Effector memory CD4-positive, alpha-beta T cell (primary cell): ENCODE data around the gene GRIK4.

Source experiments
- DNase-seq, 3 donors: peaks; one replicate each; pipeline ENCODE4 v3.0.0-alpha.2; 2020
- H3K27ac ChIP-seq: 2 replicates; pipeline ENCODE4 v1.7.0; 2013; ENCODE audit warnings: mild to moderate bottlenecking, low read length, moderate library complexity; ENCODE audit not compliant: insufficient read depth, poor library complexity, severe bottlenecking
- H3K27me3 ChIP-seq: replicated peaks from 2 replicates; pipeline ENCODE4 v1.7.0; 2013; ENCODE audit warnings: mild to moderate bottlenecking, low read length; ENCODE audit not compliant: insufficient read depth, control insufficient read depth, poor library complexity, severe bottlenecking
- H3K36me3 ChIP-seq: 2 replicates; pipeline ENCODE4 v1.7.0; 2013; ENCODE audit warnings: mild to moderate bottlenecking, low read length, moderate library complexity; ENCODE audit not compliant: control insufficient read depth, insufficient read depth
- H3K4me1 ChIP-seq: 2 replicates; pipeline ENCODE4 v1.7.0; 2013; ENCODE audit warnings: low read length, mild to moderate bottlenecking; ENCODE audit not compliant: control insufficient read depth, insufficient read depth, poor library complexity, severe bottlenecking
- H3K4me3 ChIP-seq: 2 replicates; pipeline ENCODE4 v1.7.0; 2013; ENCODE audit warnings: low read length, low read depth, mild to moderate bottlenecking; ENCODE audit not compliant: insufficient read depth, poor library complexity, severe bottlenecking
- H3K9me3 ChIP-seq: 2 replicates; pipeline ENCODE4 v1.7.0; 2013; ENCODE audit warnings: mild to moderate bottlenecking, low read length, moderate library complexity; ENCODE audit not compliant: control insufficient read depth

Gene GRIK4

GRCh38 chr11:120680322-120680721, 168.8 kb downstream of the GRIK4 start:
- no peak overlapping the region for H3K4me3 ChIP-seq

DNA sequence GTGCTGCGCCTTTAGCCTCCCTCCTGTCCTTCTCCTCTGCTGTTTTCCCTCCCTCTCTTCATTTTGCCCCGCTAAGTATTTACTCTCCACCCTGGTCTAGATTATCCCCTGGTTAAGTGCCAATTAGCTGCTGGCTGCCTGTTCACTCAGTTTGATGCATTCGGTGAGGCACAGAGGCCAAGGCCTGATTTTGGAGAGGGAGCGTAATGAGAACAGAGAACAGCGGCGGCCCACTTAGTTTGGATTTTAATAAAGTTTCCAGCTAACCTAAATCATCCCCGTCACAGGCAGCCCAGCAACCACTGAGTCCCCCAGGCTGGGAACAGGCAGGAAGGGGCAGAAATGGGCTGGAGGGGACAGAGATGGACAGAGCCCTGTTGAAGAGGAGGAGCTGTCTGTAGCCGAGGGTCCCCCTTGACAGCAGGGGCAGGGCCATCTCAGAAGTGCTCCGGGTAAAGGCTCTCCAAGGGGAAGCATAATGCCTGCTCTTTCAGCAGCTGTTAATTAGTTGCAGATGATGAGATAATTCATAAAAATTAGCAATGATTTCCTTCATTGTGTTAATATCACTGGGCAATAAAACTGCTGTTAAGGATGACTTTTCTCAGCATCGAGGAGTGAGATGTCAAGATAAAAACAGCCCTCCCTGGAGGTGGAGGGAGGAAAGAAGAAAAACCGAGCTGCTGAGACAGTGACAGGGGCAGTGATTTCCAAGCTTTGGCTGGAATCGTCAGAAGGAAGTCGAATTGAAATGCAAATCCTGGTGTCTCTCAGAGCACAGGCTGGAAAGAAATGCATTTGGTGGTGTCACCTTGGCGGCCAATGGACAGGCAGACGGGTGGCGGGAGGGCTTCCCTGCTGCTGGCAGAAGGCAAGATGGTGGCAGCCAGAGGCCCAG, 170.1 kb downstream of the GRIK4 start:
- Histone ChIP-seq H3K4me1 (no peaks in the 10 kb centered on the region), H3K27ac (no peak overlapping the region), H3K4me3 (no peak overlapping the region), H3K27me3 (peaks cover 4% of the 10 kb centered on the region), H3K36me3 (no peaks in the 10 kb centered on the region), H3K9me3 (no peaks in the 10 kb centered on the region)
- DNase-seq = no peak

More at GRCh38 chr11:120680322-120680721, 168.8 kb downstream of the GRIK4 start:
- no peak for DNase-seq
- no peaks in the 10 kb centered on the region for H3K36me3 ChIP-seq
- no peak overlapping the region for H3K27ac ChIP-seq
- peaks cover 4% of the 10 kb centered on the region for H3K27me3 ChIP-seq
- no peaks in the 10 kb centered on the region for H3K9me3 ChIP-seq
- no peaks in the 10 kb centered on the region for H3K4me1 ChIP-seq

DNA sequence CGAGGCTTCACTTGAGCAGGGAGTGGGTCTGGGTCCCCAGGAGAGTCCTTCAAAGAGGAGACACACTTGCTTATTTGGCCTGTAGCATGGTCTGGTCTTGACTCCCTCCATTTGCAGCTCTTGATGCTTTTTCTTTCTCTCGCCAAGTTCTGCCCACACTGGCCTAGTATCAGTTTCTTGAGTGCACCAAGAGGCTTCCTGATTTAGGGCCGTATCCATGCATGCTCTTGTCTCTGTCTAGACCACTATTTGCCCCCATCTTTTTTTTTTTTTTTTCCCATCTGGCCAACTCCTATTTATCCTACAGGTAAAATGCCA, 170.7 kb downstream of the GRIK4 start:
- no peaks in the 10 kb centered on the region for H3K36me3 ChIP-seq
- H3K4me3 ChIP-seq = no peak overlapping the region
- H3K4me1 ChIP-seq = no peaks in the 10 kb centered on the region
- DNase-seq = no peak
- H3K27me3 ChIP-seq = peaks cover 4% of the 10 kb centered on the region
- no peak overlapping the region for H3K27ac ChIP-seq
- no peaks in the 10 kb centered on the region for H3K9me3 ChIP-seq

DNA sequence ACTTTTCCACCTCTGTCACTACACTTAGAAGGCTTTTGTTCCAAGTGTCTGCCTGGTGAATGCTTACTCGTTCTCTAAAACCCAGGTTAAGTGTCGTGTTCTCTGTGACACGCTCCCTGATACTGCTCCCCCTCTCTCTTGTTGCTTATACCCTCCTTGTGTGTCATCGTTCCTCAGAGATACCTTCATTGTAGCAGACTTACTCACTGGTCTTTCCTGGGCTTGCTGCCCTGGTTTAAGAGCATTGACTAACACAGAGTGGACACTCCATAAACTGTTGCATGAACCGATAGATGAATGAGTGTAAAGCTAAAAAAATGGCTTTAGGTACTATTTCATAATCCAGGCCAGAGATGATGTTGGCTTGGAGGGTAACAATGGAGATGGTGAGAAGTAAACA, 171.3 kb downstream of the GRIK4 start:
- H3K27me3 ChIP-seq = peaks cover 4% of the 10 kb centered on the region
- H3K9me3 ChIP-seq = no peaks in the 10 kb centered on the region
- H3K4me1 ChIP-seq = no peaks in the 10 kb centered on the region
- H3K27ac ChIP-seq = no peak overlapping the region
- H3K4me3 ChIP-seq = no peak overlapping the region
- DNase-seq = no peak
- no peaks in the 10 kb centered on the region for H3K36me3 ChIP-seq

DNA sequence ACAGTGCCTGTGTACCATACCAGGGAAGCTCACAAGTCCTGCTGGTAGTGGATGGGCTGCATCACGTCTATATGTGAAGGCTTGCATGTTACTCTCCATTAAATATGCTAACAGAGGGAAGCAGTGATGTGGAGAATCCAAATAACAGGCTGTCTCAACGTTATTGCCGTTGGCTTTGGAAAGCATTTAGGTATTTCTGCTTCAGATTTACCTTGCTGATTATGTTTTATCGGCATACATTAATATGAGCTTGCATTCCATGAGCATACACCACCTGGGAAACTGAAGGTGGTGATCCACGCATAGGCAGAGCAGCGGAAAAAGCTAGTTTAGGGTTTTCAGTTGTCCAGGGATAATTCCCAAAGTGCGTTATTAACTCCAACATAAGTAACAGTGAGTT, 175.0 kb downstream of the GRIK4 start:
- no peaks in the 10 kb centered on the region for H3K36me3 ChIP-seq
- H3K27ac ChIP-seq = no peak overlapping the region
- H3K4me3 ChIP-seq = no peak overlapping the region
- no peaks in the 10 kb centered on the region for H3K9me3 ChIP-seq
- peaks cover 4% of the 10 kb centered on the region for H3K27me3 ChIP-seq
- no peaks in the 10 kb centered on the region for H3K4me1 ChIP-seq
- no peak for DNase-seq

DNA sequence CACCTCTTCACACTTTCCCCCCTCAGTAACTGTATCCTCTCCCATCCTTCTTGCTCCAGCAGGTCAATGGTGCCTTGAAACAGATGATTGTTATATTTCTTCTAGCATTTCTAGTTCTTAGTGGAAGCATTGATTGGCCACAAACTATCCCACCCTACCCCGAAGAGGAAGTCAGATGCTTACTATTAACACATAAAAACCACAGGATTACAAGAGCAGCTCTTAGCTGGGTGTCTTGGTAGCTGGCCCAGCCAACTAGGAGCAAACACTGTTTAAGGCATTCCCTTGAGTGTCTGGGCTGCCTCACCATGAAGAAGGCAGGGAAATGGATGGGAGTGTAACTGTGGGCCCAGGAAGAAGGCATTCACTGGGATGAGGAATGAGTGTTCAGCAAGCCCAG, 176.6 kb downstream of the GRIK4 start:
- no peak for DNase-seq
- Histone ChIP-seq H3K4me3 (no peak overlapping the region), H3K27me3 (no peaks in the 10 kb centered on the region), H3K9me3 (no peaks in the 10 kb centered on the region), H3K27ac (no peak overlapping the region), H3K4me1 (no peaks in the 10 kb centered on the region), H3K36me3 (no peaks in the 10 kb centered on the region)

GRCh38 chr11:120689596-120690275, 178.2 kb downstream of the GRIK4 start:
- H3K4me3 ChIP-seq = no peak overlapping the region
- H3K27me3 ChIP-seq = no peaks in the 10 kb centered on the region
- DNase-seq = no peak
- no peak overlapping the region for H3K27ac ChIP-seq
- no peaks in the 10 kb centered on the region for H3K36me3 ChIP-seq
- H3K9me3 ChIP-seq = no peaks in the 10 kb centered on the region
- no peaks in the 10 kb centered on the region for H3K4me1 ChIP-seq

DNA sequence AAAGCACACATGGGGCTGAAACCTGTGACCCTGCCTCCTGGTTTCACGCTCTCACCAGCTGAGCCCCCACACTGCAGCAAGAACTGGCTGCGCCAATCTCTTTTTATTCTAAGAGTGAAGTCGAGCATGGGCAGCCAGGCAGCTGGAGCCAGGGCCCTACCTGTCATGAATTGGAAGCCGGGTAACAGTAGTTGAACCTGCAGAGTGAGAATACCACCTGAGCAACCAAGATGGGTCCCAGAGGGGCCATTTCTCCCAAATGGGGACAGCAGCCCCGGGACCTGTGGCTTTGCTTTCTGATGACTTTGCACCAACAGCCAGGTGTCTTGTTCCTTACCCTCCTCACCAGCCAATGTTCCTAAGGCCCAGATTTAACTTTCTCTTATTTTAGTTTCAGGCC, 178.9 kb downstream of the GRIK4 start:
- no peaks in the 10 kb centered on the region for H3K27me3 ChIP-seq
- no peaks in the 10 kb centered on the region for H3K36me3 ChIP-seq
- no peak overlapping the region for H3K4me3 ChIP-seq
- H3K9me3 ChIP-seq = no peaks in the 10 kb centered on the region
- no peaks in the 10 kb centered on the region for H3K4me1 ChIP-seq
- DNase-seq = no peak
- H3K27ac ChIP-seq = no peak overlapping the region

DNA sequence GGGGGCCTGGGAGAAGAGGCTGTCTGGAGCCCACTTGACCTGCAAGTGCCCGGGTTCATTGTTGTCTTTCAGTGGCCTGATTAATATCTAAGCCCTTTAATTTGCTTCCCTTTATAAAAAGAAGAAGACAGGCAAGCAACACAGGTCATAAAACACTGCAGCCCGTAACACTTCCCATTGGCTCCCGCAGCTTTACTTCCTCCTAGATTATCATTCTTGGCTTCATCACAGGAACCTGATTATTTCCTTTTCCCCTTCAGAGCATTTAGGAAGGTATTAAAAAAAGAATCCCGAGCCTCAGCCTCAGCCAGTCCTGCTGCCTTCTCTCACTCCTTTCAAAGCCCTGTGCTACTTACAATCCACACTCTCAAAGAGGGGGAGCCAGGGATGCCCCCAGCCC, 183.2 kb downstream of the GRIK4 start:
- Histone ChIP-seq H3K4me3 (no peak overlapping the region), H3K27ac (no peak overlapping the region), H3K9me3 (no peaks in the 10 kb centered on the region), H3K27me3 (no peaks in the 10 kb centered on the region), H3K36me3 (no peaks in the 10 kb centered on the region), H3K4me1 (no peaks in the 10 kb centered on the region)
- no peak for DNase-seq

- DNase-seq = no peak
- H3K4me1 ChIP-seq = no peaks in the 10 kb centered on the region
- no peaks in the 10 kb centered on the region for H3K36me3 ChIP-seq
These were observed 183.9 kb downstream of the GRIK4 start for GRCh38 chr11:120695426-120695825.

More at GRCh38 chr11:120695426-120695825, 183.9 kb downstream of the GRIK4 start:
- no peak overlapping the region for H3K27ac ChIP-seq
- H3K4me3 ChIP-seq = no peak overlapping the region
- H3K27me3 ChIP-seq = no peaks in the 10 kb centered on the region
- no peaks in the 10 kb centered on the region for H3K9me3 ChIP-seq
